Astrocyte (in vitro differentiated cells and primary cell): ENCODE measurements around the gene KLK7. TPM values are rescaled to one million over a fixed set of nuclear protein-coding genes. Genes with fewer than 3 reads are reported as not detected.

ENCODE experiments used
- DNase-seq: peaks from one replicate; pipeline ENCODE4 v3.0.0-alpha.2; 2010; ENCODE audit warnings: low read depth
- FAIRE-seq: peaks from 2 replicates; lab custom pipeline; 2011; peaks lifted over from hg19 to GRCh38; lab: Jason Lieb, UNC
- H2AFZ ChIP-seq: 2 replicates; pipeline ENCODE4 v1.6.0; 2012; ENCODE audit warnings: low read depth, low read length, inconsistent platforms
- H3K27ac ChIP-seq: 2 replicates; pipeline ENCODE4 v1.5.1; 2011; ENCODE audit warnings: low read depth, low read length, inconsistent platforms
- H3K27me3 ChIP-seq: 2 replicates; pipeline ENCODE4 v1.6.0; 2011; ENCODE audit warnings: low read length, inconsistent platforms; ENCODE audit not compliant: insufficient read depth
- H3K36me3 ChIP-seq: 2 replicates; pipeline ENCODE4 v1.5.1; 2011; ENCODE audit warnings: low read length, inconsistent platforms; ENCODE audit not compliant: insufficient read depth
- H3K4me1 ChIP-seq: 2 replicates; pipeline ENCODE4 v1.5.1; 2011; ENCODE audit warnings: low read length, inconsistent platforms; ENCODE audit not compliant: insufficient read depth
- H3K4me2 ChIP-seq: 2 replicates; pipeline ENCODE4 v1.6.0; 2012; ENCODE audit warnings: low read length, inconsistent platforms
- H3K4me3 ChIP-seq: 2 replicates; pipeline ENCODE4 v1.5.1; 2011; ENCODE audit warnings: low read depth, mild to moderate bottlenecking, low read length, inconsistent platforms; ENCODE audit not compliant: insufficient read depth
- H3K79me2 ChIP-seq: 2 replicates; pipeline ENCODE4 v1.6.0; 2012; ENCODE audit warnings: mild to moderate bottlenecking, low read length, inconsistent platforms; ENCODE audit not compliant: insufficient read depth
- H3K9ac ChIP-seq: 2 replicates; pipeline ENCODE4 v1.6.0; 2012; ENCODE audit warnings: mild to moderate bottlenecking, low read length, inconsistent platforms
- H3K9me3 ChIP-seq: 2 replicates; pipeline ENCODE4 v1.5.1; 2012; ENCODE audit warnings: low read depth, mild to moderate bottlenecking, low read length, inconsistent platforms; ENCODE audit not compliant: insufficient read depth
- H4K20me1 ChIP-seq: 2 replicates; pipeline ENCODE4 v1.6.0; 2012; ENCODE audit warnings: low read length, inconsistent platforms; ENCODE audit not compliant: insufficient read depth
- H3K27ac Mint-ChIP-seq: one replicate; pipeline ENCODE4 v1.8.0; 2021; ENCODE audit warnings: mild to moderate bottlenecking, mixed read lengths; ENCODE audit not compliant: unreplicated experiment
- H3K27me3 Mint-ChIP-seq: one replicate; pipeline ENCODE4 v1.8.0; 2021; ENCODE audit warnings: low read depth, mixed read lengths; ENCODE audit not compliant: unreplicated experiment
- H3K36me3 Mint-ChIP-seq: one replicate; pipeline ENCODE4 v1.8.0; 2021; ENCODE audit warnings: low read depth, mixed read lengths; ENCODE audit not compliant: unreplicated experiment
- H3K4me1 Mint-ChIP-seq: one replicate; pipeline ENCODE4 v1.8.0; 2021; ENCODE audit warnings: low read depth, mixed read lengths; ENCODE audit not compliant: unreplicated experiment
- H3K4me3 Mint-ChIP-seq: one replicate; pipeline ENCODE4 v1.8.0; 2021; ENCODE audit warnings: mild to moderate bottlenecking, moderate library complexity, mixed read lengths; ENCODE audit not compliant: unreplicated experiment
- H3K9me3 Mint-ChIP-seq: one replicate; pipeline ENCODE4 v1.8.0; 2021; ENCODE audit warnings: mild to moderate bottlenecking, mixed read lengths; ENCODE audit not compliant: unreplicated experiment
- CTCF ChIP-seq: IDR thresholded peaks from 2 replicates; pipeline ENCODE4 v1.5.1; 2011; ENCODE audit warnings: low read depth, mild to moderate bottlenecking, inconsistent platforms, low read length, moderate library complexity; ENCODE audit not compliant: insufficient read depth
- EZH2 ChIP-seq: IDR thresholded peaks from 2 replicates; pipeline ENCODE4 v1.6.1; 2012; ENCODE audit warnings: mild to moderate bottlenecking, low read length, inconsistent platforms; ENCODE audit not compliant: insufficient read depth
- total RNA-seq: library from RNA; stranded (reverse); gene quantifications from 2 replicates; pipeline ENCODE4 v1.2.1, GENCODE V29; 2021

The KLK7 gene
- total RNA-seq, 1 donor from 2014 or later: not detected

GRCh38 chr19:50944795-50945194 lies 38.9 kb downstream of the KLK7 start:
- H3K27ac Mint-ChIP-seq: no peak overlapping the region
- no peaks in the 10 kb centered on the region for H3K4me1 Mint-ChIP-seq
- no peaks in the 10 kb centered on the region for H4K20me1 ChIP-seq
- H3K4me2 ChIP-seq: no peak overlapping the region
- peaks cover 32% of the 10 kb centered on the region for H3K27me3 Mint-ChIP-seq
- no peaks in the 10 kb centered on the region for H3K79me2 ChIP-seq
- no peak for TF ChIP-seq CTCF
- TF ChIP-seq EZH2: no peak
- H3K36me3 ChIP-seq: no peaks in the 10 kb centered on the region
- H2AFZ ChIP-seq: no peak overlapping the region
- H3K9me3 ChIP-seq: no peaks in the 10 kb centered on the region
- FAIRE-seq (no peak), DNase-seq (no peak)
- H3K9me3 Mint-ChIP-seq: peaks cover 6% of the 10 kb centered on the region
- H3K36me3 Mint-ChIP-seq: no peaks in the 10 kb centered on the region
- H3K4me3 ChIP-seq: no peak overlapping the region
- no peaks in the 10 kb centered on the region for H3K27me3 ChIP-seq
- H3K27ac ChIP-seq: no peak overlapping the region
- H3K9ac ChIP-seq: no peak overlapping the region
- no peak overlapping the region for H3K4me3 Mint-ChIP-seq
- no peaks in the 10 kb centered on the region for H3K4me1 ChIP-seq

- Histone ChIP-seq H3K79me2 (no peaks in the 10 kb centered on the region), H3K9ac (no peak overlapping the region), H3K36me3 (no peaks in the 10 kb centered on the region), H4K20me1 (no peaks in the 10 kb centered on the region), H3K4me3 (no peak overlapping the region), H3K27ac (no peak overlapping the region), H3K4me1 (no peaks in the 10 kb centered on the region), H3K9me3 (no peaks in the 10 kb centered on the region), H3K27me3 (no peaks in the 10 kb centered on the region), H3K4me2 (no peak overlapping the region), H2AFZ (no peak overlapping the region)
- TF ChIP-seq CTCF (no peak), EZH2 (no peak)
- Mint-ChIP-seq H3K27me3 (peaks cover 28% of the 10 kb centered on the region), H3K27ac (no peak overlapping the region), H3K36me3 (no peaks in the 10 kb centered on the region), H3K9me3 (peaks cover 7% of the 10 kb centered on the region), H3K4me3 (no peak overlapping the region), H3K4me1 (no peaks in the 10 kb centered on the region)
- no peak for DNase-seq
- no peak for FAIRE-seq
These were observed 40.5 kb downstream of the KLK7 start for GRCh38 chr19:50943074-50943828.

GRCh38 chr19:50939596-50939995 lies 44.1 kb downstream of the KLK7 start:
- Histone ChIP-seq H3K36me3 (no peaks in the 10 kb centered on the region), H3K9ac (no peak overlapping the region), H3K27ac (no peak overlapping the region), H3K4me2 (no peak overlapping the region), H4K20me1 (no peaks in the 10 kb centered on the region), H3K4me1 (no peaks in the 10 kb centered on the region), H3K79me2 (no peaks in the 10 kb centered on the region), H3K27me3 (no peaks in the 10 kb centered on the region), H3K9me3 (no peaks in the 10 kb centered on the region), H3K4me3 (no peak overlapping the region), H2AFZ (no peak overlapping the region)
- Mint-ChIP-seq H3K27me3 (peaks cover 30% of the 10 kb centered on the region), H3K27ac (no peak overlapping the region), H3K9me3 (peaks cover 7% of the 10 kb centered on the region), H3K36me3 (no peaks in the 10 kb centered on the region), H3K4me1 (no peaks in the 10 kb centered on the region), H3K4me3 (no peak overlapping the region)
- no peak for TF ChIP-seq EZH2
- TF ChIP-seq CTCF: no peak
- DNase-seq (no peak), FAIRE-seq (no peak)
